Activated CD4-positive, alpha-beta T cell treated with anti-CD3 and anti-CD28 coated beads, Interleukin-10, Interleukin-2, amounts not matched to agents 100 ng/mL and 50 ng/mL, durations not matched to agents 16 hours and 8 hours (primary cell): ENCODE measurements around the gene UBE2G2.
A peak's percentile ranks its signal among the peaks of the same experiment; 100 is the strongest.

Experiments used
- DNase-seq: peaks from one replicate; pipeline ENCODE4 v3.0.0-alpha.2; 2020

Gene UBE2G2

GRCh38 chr21:44814498-44815023 lies 12.9 kb upstream of the UBE2G2 start:
- DNase-seq, result no peak

GRCh38 chr21:44813727-44814126 lies 12.1 kb upstream of the UBE2G2 start:
- no peak for DNase-seq

GRCh38 chr21:44813149-44813548 lies 11.5 kb upstream of the UBE2G2 start:
- DNase-seq, result no peak

GRCh38 chr21:44812640-44813039 lies 11.0 kb upstream of the UBE2G2 start:
- no peak for DNase-seq

GRCh38 chr21:44810779-44811178 lies 9.2 kb upstream of the UBE2G2 start:
- no peak for DNase-seq

GRCh38 chr21:44805859-44806258 lies 4.2 kb upstream of the UBE2G2 start:
- no peak for DNase-seq

- DNase-seq, result no peak
These were observed 3.6 kb upstream of the UBE2G2 start for GRCh38 chr21:44805226-44805625.

GRCh38 chr21:44804762-44805161 lies 3.1 kb upstream of the UBE2G2 start:
- no peak for DNase-seq

GRCh38 chr21:44803651-44804050 lies 2.0 kb upstream of the UBE2G2 start:
- DNase-seq, result no peak

GRCh38 chr21:44802396-44803153 lies 955 bp upstream of the UBE2G2 start:
- peak; percentile 38 for DNase-seq

- DNase-seq, result peak; percentile 53
These were observed 601 bp downstream of the UBE2G2 start for GRCh38 chr21:44800971-44801467.

GRCh38 chr21:44800103-44800502 lies 1.5 kb downstream of the UBE2G2 start:
- peak; percentile 33 for DNase-seq

- no peak for DNase-seq
These were observed 2.0 kb downstream of the UBE2G2 start for GRCh38 chr21:44799646-44800045.

- DNase-seq, result no peak
These were observed 3.8 kb downstream of the UBE2G2 start for GRCh38 chr21:44797775-44798174.

GRCh38 chr21:44795342-44795741 lies 6.3 kb downstream of the UBE2G2 start:
- no peak for DNase-seq

- DNase-seq, result no peak
These were observed 7.8 kb downstream of the UBE2G2 start for GRCh38 chr21:44793592-44794374.

- peak; percentile 54 for DNase-seq
These were observed 8.7 kb downstream of the UBE2G2 start for GRCh38 chr21:44792702-44793591.

- DNase-seq, result no peak
These were observed 9.6 kb downstream of the UBE2G2 start for GRCh38 chr21:44791993-44792392.

- no peak for DNase-seq
These were observed 10.4 kb downstream of the UBE2G2 start for GRCh38 chr21:44791246-44791645.

GRCh38 chr21:44790368-44790767 lies 11.3 kb downstream of the UBE2G2 start:
- no peak for DNase-seq

- DNase-seq, result no peak
These were observed 11.7 kb downstream of the UBE2G2 start for GRCh38 chr21:44789880-44790279.

- DNase-seq, result no peak
These were observed 15.8 kb downstream of the UBE2G2 start for GRCh38 chr21:44785620-44786335.
